ENCODE data around the gene CDHR2.
"Not testable (repeated sequence)": the region's sequence is repeated elsewhere in the genome, so short reads cannot be mapped to it uniquely, and the experiment has no call there.

CDHR2 gene

DNA sequence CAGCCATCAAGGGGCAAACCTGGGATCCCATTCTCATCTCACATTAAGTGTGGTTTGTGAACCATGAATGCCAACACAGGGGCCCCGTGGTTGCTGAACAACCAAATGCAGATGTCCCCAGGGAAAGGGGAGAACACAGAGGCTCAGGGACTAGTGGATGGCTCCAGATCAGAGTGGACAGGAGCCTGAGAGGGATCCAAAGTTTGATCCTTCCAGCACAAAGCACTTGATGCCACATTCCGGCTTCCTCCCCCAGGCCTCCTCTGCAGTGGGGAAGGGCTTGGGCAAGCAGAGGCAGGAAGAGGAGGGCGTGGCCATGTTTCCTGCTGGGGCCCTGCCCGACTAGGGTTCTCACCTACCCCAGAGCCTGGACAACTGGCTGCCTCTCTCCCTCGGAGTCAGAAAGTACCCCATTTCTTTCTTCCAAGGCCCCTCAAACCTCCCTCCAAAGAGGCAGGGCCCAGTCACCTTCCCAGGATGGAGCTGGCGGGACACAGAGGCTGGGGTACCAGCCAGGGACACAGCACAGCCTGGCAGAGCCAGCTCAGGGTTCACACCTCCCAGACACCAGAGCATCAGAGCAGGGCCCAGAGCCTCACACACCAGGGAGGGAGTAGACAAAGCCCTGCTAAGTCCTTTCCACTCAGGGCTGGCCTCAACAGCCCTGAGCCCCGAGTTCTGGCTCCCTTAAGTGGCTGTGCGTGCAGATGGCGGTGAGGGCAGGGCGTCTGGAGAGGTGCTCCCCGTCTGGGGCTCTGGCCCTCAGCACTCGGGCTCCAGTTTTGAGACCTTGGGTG, 7.6 kb upstream of the CDHR2 start:
- DNase-seq, result peak; percentile 63

DNA sequence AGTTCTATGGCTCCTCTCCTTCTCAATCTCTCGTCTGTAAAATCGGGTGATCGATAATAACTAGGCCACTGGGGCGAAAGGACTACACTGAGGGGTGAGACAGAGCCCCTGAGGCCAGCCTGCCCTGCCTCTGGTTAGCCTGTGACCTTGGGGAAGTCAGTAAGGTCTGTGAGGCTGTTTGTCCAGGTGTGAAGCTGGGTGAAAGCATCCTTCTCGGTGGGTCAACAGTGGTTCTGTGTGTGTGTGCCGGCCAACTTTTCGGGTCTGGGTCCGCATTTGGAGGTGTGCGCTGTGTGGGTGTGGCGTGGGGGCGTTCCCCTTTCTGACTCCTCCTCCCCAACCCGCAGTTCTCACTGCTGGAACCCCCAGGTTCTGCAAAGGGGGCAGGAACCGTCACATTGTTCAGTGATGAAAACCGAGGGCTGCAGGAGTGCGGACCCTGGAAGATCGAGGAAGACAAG, 7.0 kb upstream of the CDHR2 start:
- DNase-seq, result peak; percentile 52

DNA sequence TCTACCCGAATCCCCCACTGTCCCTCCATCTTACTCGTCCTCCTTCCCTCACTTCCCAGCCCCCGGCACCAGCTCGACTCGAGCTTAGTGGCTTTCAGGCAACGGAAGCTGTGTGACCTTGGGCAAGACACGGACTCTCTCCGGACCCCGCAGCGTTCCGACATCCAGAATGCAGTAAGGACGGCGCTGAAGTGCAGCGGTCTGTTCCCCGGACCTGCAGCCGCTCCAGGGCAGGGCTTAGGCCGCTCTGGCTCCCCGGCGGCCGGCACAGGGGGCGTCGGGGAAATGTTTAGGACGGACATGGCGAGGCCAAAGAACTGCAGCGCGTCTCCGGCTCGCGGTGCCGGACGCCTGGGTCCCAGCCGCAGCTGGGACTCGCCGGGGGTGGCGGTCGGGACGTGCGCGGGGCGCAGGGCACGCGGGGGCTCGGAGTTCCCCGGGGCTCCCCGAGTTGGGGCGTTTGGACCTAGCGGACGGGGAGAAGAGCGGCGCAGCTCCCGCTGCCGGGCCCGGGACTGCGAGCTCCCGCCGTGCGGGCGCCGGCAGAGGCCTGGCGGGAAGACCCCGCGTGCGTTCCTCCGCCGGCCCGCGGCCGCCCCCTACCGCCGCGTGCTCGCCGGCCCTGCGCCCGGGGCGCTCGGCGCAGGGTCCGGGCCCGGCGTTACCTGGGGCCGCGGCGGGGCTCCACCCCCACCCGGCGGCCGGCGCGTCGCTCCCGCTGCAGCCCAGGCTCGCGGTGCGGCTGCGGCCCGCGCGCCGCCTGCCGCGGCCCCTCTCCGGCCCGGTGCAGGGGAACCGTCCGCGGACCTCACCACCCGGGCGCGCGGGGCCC, 6.3 kb upstream of the CDHR2 start:
- DNase-seq, result no peak

DNA sequence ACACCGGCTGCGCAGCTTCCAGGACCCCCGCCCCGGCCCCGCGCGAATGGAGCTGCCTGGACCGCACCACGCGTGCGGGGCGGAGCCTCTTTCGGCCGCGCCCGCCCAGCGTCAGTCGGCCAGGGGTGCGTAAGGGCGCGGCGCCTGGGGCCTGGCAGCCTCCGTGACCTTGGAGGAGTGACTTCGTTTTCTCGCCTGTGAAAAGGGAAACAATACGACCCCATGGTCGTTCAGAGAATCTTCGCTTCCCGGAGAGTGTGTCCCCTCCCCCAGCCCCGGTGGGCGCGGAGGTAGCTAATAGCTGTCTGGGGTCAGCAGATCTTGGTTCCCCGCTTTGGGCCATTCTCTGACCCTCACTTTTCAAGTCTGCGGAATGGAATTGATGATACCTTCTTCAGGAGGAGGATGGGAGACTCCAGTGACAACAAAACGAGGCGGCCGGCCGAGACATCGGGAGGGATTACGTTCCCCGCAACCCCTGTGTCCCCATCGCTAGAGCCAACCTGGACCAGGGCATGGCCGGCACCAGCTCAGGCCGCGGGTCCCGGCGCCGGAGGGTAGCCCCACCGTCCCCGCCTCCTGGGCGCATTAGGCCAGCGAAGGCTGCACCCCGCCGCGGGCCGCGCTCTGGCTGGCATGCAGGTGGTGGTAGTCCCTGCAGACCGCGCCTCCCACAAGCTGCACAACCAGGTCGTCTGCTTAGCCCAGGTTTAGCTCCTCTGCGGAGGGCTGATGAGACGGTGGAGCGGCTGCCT, 5.5 kb upstream of the CDHR2 start:
- DNase-seq, result peak; percentile 63

DNA sequence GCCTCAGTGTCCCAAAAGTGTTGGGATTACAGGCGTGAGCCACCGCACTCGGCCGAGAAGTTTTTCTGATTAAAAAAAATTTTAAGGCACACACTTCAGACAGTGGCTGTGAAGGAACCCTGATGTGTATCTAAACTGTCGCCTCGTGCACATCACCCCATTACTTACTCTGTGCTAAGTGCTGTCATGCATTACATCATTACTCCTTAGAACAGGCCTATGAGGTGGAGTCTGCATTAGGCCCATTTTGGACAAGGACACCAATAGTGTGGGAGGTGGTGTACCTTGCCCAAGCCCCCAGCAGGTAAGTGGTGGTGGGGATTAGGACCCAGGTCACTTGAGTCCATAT, 3.8 kb upstream of the CDHR2 start:
- DNase-seq, result no peak

GRCh38 chr5:176545737-176546509, 3.2 kb upstream of the CDHR2 start:
- DNase-seq, result no peak

GRCh38 chr5:176547802-176548201, 1.3 kb upstream of the CDHR2 start:
- no peak for DNase-seq

DNA sequence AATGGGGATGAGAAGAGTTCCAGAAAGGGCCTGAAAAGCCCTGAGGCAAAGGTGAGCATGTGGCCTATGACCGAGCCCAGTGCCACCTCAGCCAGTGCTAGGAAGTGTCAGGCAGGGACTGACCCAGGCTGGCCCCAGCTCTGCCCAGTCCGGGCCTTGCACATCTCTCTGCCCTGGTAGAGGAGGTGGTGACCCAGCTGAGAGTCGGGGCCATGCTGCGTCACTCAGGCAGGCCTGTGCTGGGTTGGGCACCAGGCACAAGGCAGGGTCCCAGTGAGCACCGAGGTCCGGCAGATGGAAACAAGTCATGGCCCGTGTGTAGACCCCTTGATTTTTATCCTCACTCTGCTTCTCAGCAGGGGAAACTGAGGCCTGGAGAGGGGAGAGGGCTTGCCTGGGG, 729 bp downstream of the CDHR2 start:
- no peak for DNase-seq

GRCh38 chr5:176550275-176550831, 1.2 kb downstream of the CDHR2 start:
- no peak for DNase-seq

DNA sequence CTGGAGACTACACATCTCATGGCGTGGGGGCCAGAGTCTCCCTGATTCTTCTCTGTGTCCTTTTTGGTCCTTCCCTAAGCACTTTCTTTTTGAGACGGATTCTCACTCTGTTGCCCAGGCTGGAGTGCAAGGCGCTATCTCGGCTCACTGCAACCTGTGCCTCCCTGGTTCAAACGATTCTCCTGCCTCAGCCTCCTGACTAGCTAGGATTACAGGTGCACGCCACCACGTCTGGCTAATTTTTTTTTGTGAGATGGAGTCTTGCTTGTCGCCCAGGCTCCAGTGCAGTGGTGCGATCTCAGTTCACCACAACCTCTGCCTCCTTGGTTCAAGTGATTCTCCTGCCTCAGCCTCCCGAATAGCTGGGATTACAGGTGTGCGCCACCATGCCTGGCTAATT, 1.8 kb downstream of the CDHR2 start:
- DNase-seq, result not testable (repeated sequence)

DNA sequence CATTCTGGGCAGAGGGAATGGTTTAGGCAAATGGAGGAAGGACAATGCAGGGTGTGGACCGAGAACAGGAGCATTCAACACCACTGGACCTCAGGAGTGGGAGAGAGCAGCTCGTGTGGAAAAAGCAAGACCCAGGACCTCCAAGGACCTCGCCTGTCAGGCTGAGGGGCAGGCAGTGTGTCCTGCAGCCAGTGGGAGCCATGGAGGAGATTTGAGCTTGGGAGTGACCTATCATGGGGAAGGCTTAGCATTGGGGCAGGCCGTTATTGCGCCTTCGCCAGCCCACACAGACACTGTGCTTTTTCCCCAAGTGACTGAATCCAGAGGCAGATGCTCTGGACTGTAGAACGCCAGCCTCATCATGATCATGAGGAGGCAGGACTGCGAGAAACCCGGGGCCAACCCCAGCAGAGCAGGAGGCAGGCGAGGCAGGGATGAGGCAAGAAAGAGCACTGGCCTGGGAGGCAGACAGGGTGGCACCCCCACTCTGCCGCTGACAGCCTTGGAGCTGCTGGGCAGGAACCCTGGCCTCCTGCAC, 3.3 kb downstream of the CDHR2 start:
- no peak for DNase-seq

GRCh38 chr5:176553260-176554085, 4.3 kb downstream of the CDHR2 start:
- DNase-seq, result no peak

- no peak for DNase-seq
These were observed 8.7 kb downstream of the CDHR2 start for GRCh38 chr5:176557846-176558245.

DNA sequence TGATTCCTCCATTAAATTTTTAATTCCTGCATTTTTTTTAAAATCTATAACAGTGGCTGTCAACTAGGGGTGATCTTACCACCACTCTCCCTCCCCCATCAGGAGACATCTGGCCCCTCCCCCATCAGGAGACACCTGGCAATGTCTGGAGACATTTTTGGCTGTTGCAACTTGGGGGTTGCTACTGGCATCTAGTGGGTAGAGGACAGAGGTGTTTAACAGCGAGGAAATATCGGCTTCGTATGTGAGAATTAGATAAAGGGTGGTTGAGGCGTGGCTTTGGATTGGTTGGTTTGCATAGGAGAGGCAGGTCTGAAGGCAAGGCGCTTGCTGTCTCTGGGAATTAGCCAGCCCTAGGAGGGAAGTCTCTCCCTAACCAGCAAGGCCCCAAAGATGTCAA, 10.5 kb downstream of the CDHR2 start:
- DNase-seq, result no peak

- DNase-seq, result no peak
These were observed 11.2 kb downstream of the CDHR2 start for GRCh38 chr5:176560364-176560763.

DNA sequence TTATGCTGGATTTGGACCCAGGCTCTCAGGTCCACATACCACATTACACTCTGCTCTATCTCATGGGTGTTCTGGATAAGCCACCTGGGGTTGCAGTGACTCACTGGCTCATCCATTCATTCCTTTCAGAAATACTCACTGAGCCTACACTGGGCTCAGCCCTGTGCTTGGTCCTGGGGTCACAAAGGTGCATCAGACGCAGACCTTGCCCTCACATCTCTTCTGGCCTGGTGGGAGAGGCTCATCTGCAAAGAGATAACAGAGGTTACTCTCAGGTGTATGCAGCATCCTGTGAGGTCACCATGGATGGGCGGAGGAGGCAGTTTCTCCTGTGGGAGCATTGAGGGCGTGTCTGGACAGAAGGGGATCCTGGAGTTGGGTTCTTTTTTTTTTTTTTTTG, 12.1 kb downstream of the CDHR2 start:
- DNase-seq, result no peak

DNA sequence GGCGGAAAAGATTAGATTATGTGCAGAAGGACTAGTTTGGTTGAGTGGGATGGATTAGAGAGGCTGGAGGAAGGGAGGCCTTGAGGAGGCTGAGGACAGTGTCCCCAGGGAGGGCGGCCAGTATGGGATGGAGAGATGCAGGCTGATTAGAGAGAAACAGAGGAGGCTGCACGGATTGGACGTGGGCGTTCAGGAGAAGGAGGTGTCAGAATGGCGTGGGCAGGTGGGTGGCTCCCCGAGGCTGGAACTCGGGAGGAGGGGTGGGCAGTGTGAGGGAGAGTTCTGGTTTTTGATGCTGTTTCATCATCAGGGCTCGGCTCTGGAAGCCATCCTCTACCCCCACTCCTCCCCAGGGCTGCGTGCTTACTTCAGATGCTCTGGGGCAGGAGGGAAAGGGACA, 13.0 kb downstream of the CDHR2 start:
- no peak for DNase-seq

- DNase-seq, result no peak
These were observed 14.9 kb downstream of the CDHR2 start for GRCh38 chr5:176564002-176564401.

DNA sequence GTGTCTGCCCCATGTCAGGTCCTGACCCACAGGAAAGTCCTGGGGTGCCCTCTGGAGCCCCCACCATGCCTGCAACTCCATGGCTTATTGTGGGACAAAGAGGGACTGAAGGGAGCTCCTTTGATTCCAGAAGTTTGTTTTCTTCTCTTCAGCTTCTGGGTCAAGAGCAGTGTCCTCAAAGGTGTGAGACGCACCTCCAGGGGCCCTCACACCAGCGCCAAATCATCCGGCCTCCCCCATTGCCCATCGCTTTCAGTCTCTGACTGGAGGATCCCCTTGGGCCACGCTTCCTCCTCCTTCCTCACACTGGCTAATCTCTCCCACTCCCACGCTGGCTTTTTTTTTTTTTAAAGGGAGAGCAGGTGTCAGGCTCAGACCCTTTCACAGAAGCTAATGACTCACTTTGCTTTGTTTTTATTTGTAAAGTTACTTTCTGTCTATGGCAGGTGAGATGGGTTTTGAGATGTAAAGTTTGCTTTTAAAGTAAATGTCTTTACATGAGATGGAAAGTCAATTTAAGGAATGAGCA, 16.7 kb downstream of the CDHR2 start:
- no peak for DNase-seq

DNA sequence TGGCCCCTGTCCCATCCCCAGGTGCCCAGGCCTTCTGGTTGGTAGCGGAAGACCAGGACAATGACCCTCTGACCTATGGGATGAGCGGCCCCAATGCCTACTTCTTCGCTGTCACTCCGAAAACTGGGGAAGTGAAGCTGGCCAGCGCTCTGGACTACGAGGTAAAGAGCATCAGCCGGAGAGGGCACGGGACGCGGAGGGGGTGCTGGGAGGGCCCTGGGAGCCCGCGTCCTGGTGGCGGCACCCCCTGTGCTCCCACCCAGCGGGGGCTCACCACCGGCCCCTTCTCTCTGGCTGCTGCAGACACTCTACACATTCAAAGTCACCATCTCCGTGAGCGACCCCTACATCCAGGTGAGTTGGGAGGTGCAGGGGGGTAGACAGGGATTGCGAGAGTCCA, 19.5 kb downstream of the CDHR2 start:
- DNase-seq, result no peak

DNA sequence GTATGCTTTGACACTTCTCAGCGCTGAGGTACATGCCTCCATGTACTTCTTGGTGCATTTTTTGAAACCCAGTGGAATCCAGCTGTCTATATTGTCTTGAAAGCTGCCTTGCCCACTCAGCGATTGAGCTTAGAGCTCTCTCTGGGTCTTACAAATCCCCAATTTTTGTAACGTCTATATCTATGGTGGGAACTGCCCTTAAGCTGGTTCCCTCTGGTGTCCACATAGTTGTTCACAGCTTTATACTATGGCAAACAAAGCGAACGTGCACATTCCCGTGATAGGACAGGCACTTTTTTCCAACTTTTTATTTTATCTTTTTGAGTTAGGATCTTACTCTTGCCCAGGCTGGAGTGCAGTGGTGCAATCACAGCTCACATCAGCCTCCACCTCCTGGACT, 20.9 kb downstream of the CDHR2 start:
- DNase-seq, result no peak
